GM12891 (cell line): ENCODE results near the gene SLC24A5. TPM values are rescaled to one million over a fixed set of nuclear protein-coding genes. Genes with fewer than 3 reads are reported as not detected.

Experiments used
- DNase-seq: peaks from one replicate; pipeline ENCODE4 v3.0.0; 2011; ENCODE audit warnings: low spot score; ENCODE audit not compliant: insufficient read length
- FAIRE-seq: peaks from 2 replicates; lab custom pipeline; 2011; peaks lifted over from hg19 to GRCh38; lab: Jason Lieb, UNC
- PAX5 ChIP-seq: IDR thresholded peaks from 2 replicates; pipeline ENCODE4 v1.6.1; 2011; ENCODE audit warnings: low read length, moderate library complexity, mild to moderate bottlenecking; ENCODE audit not compliant: insufficient read depth, severe bottlenecking
- POLR2A ChIP-seq: IDR thresholded peaks from 2 replicates; pipeline ENCODE4 v1.6.1; 2011; ENCODE audit warnings: low read depth, low read length, control low read depth
- POLR2AphosphoS5 ChIP-seq: IDR thresholded peaks from 2 replicates; pipeline ENCODE4 v1.6.1; 2011; ENCODE audit warnings: low read depth, low read length, control low read depth
- POU2F2 ChIP-seq: IDR thresholded peaks from 2 replicates; pipeline ENCODE4 v1.6.1; 2011; ENCODE audit warnings: low read depth, mild to moderate bottlenecking, control low read depth, low read length, moderate library complexity
- SPI1 ChIP-seq: IDR thresholded peaks from 2 replicates; pipeline ENCODE4 v1.6.1; 2011; ENCODE audit warnings: low read depth, low read length, control low read depth
- TAF1 ChIP-seq: IDR thresholded peaks from 2 replicates; pipeline ENCODE4 v1.6.1; 2011; ENCODE audit warnings: low read depth, low read length, control low read depth
- polyA plus RNA-seq: library from polyadenylated mRNA; unstranded; fragments of >200 nt; gene quantifications from one replicate; pipeline ENCODE4 v1.2.1, GENCODE V29; 2012; ENCODE audit warnings: low read depth, missing spikeins, inconsistent platforms; ENCODE audit not compliant: missing spikeins

The SLC24A5 gene
- not detected for polyA plus RNA-seq

GRCh38 chr15:48120745-48121144, at the start of gene SLC24A5:
SLC24A5 (plus strand) TSS chr15:48120990; CDS start chr15:48121045, 55 bp downstream.
- no peak for TF ChIP-seq TAF1
- TF ChIP-seq POLR2A: no peak
- TF ChIP-seq POLR2AphosphoS5: no peak
- TF ChIP-seq SPI1: no peak
- TF ChIP-seq PAX5: no peak
- no peak for TF ChIP-seq POU2F2
- FAIRE-seq: no peak
- DNase-seq: no peak

GRCh38 chr15:48072941-48073340, 47.8 kb upstream of the SLC24A5 start:
- FAIRE-seq: no peak
- TF ChIP-seq TAF1 (no peak), POLR2A (no peak), POLR2AphosphoS5 (no peak), POU2F2 (no peak), PAX5 (no peak), SPI1 (no peak)

GRCh38 chr15:48073881-48074280, 46.9 kb upstream of the SLC24A5 start:
- TF ChIP-seq PAX5 (no peak), POLR2AphosphoS5 (no peak), POLR2A (no peak), SPI1 (no peak), POU2F2 (no peak), TAF1 (no peak)
- no peak for FAIRE-seq

More at GRCh38 chr15:48072941-48073340, 47.8 kb upstream of the SLC24A5 start:
- DNase-seq: no peak

GRCh38 chr15:48076454-48076853, 44.3 kb upstream of the SLC24A5 start:
- no peak for TF ChIP-seq SPI1
- no peak for TF ChIP-seq POU2F2
- TF ChIP-seq PAX5: no peak
- no peak for TF ChIP-seq POLR2A
- no peak for TF ChIP-seq TAF1
- TF ChIP-seq POLR2AphosphoS5: no peak
- FAIRE-seq (no peak), DNase-seq (no peak)

More at GRCh38 chr15:48073881-48074280, 46.9 kb upstream of the SLC24A5 start:
- no peak for DNase-seq

- no peak for TF ChIP-seq POU2F2
- TF ChIP-seq SPI1: no peak
- TF ChIP-seq POLR2A: no peak
- no peak for TF ChIP-seq TAF1
- TF ChIP-seq POLR2AphosphoS5: no peak
- no peak for TF ChIP-seq PAX5
- FAIRE-seq (no peak), DNase-seq (no peak)
Observed at GRCh38 chr15:48077616-48078184, 43.1 kb upstream of the SLC24A5 start.

GRCh38 chr15:48084759-48085590, 35.8 kb upstream of the SLC24A5 start:
- no peak for FAIRE-seq
- TF ChIP-seq POLR2AphosphoS5 (no peak), PAX5 (no peak), SPI1 (no peak)
- no peak for DNase-seq

- TF ChIP-seq POU2F2: no peak
- TF ChIP-seq SPI1: no peak
- TF ChIP-seq TAF1: no peak
- TF ChIP-seq POLR2AphosphoS5: no peak
- no peak for TF ChIP-seq PAX5
- no peak for TF ChIP-seq POLR2A
- no peak for FAIRE-seq
Observed at GRCh38 chr15:48085591-48085930, 35.2 kb upstream of the SLC24A5 start.

GRCh38 chr15:48086133-48086532, 34.7 kb upstream of the SLC24A5 start:
- no peak for TF ChIP-seq POLR2A
- TF ChIP-seq SPI1: no peak
- TF ChIP-seq PAX5: no peak
- TF ChIP-seq TAF1: no peak
- TF ChIP-seq POLR2AphosphoS5: no peak
- no peak for TF ChIP-seq POU2F2
- DNase-seq (no peak), FAIRE-seq (no peak)

More at GRCh38 chr15:48085591-48085930, 35.2 kb upstream of the SLC24A5 start:
- DNase-seq: no peak

- no peak for DNase-seq
- TF ChIP-seq POU2F2: no peak
- TF ChIP-seq POLR2AphosphoS5: no peak
- TF ChIP-seq PAX5: no peak
- TF ChIP-seq TAF1: no peak
- TF ChIP-seq POLR2A: no peak
- TF ChIP-seq SPI1: no peak
- no peak for FAIRE-seq
Observed at GRCh38 chr15:48086576-48086975, 34.2 kb upstream of the SLC24A5 start.

GRCh38 chr15:48087844-48088243, 32.9 kb upstream of the SLC24A5 start:
- TF ChIP-seq PAX5 (no peak), POLR2A (no peak), TAF1 (no peak), SPI1 (no peak), POU2F2 (no peak), POLR2AphosphoS5 (no peak)
- FAIRE-seq (no peak), DNase-seq (no peak)
